BJ (cell line): ENCODE results near the gene MRAS. TPM values are rescaled to one million over a fixed set of nuclear protein-coding genes. Genes with fewer than 3 reads are reported as not detected.

ENCODE experiments used
- CTCF ChIA-PET: fragments of 350-600 bp; formaldehyde crosslinking; extraction: SDS; loops from one replicate; lab custom pipeline; 2021; ENCODE audit warnings: antibody characterized with exemption, inconsistent platforms; lab: Yijun Ruan, JAX
- POLR2A ChIA-PET: fragments of 300-600 bp; sonication (Branson Sonifier 250); formaldehyde crosslinking; extraction: SDS; loops from one replicate; lab custom pipeline; 2021; ENCODE audit warnings: antibody characterized with exemption; lab: Charles Lee
- DNase-seq: peaks from one replicate; pipeline ENCODE4 v3.0.0-alpha.2; 2011; ENCODE audit warnings: low read depth
- H3K27me3 ChIP-seq: 2 replicates; pipeline ENCODE4 v1.6.0; 2011; ENCODE audit warnings: low read length; ENCODE audit not compliant: control insufficient read depth, insufficient read depth
- H3K36me3 ChIP-seq: 2 replicates; pipeline ENCODE4 v1.5.1; 2011; ENCODE audit warnings: low read length; ENCODE audit not compliant: control insufficient read depth, insufficient read depth
- H3K4me3 ChIP-seq: 2 replicates; pipeline ENCODE4 v1.5.1; 2011; ENCODE audit warnings: low read depth, mild to moderate bottlenecking, control low read depth, low read length
- CTCF ChIP-seq: IDR thresholded peaks from 2 replicates; pipeline ENCODE4 v1.5.1; 2011; ENCODE audit warnings: low read depth, mild to moderate bottlenecking, control low read depth, inconsistent platforms, low read length, moderate library complexity; ENCODE audit not compliant: insufficient read depth
- polyA plus RNA-seq: library from polyadenylated mRNA; depleted of rRNA; stranded (reverse); fragments of >200 nt; gene quantifications from 2 replicates; pipeline ENCODE4 v1.2.3, GENCODE V29; 2011

Gene MRAS
- polyA plus RNA-seq, 1 experiment: 99.8 TPM

GRCh38 chr3:138381950-138382715 lies 33.8 kb downstream of the MRAS start:
- no peak overlapping the region for H3K4me3 ChIP-seq
- TF ChIP-seq CTCF: no peak
- H3K27me3 ChIP-seq: no peaks in the 10 kb centered on the region
- H3K36me3 ChIP-seq: peaks cover 3% of the 10 kb centered on the region; the same call in 1 of the 2 replicates
- ChIA-PET CTCF (interaction anchor here (0.7 to 0.8 kb wide), 2 partner anchors 29 to 77 kb away, joined by 4 to 5 read pairs; no protein-coding TSS in a partner anchor), POLR2A (no interaction called here)
- no peak for DNase-seq

- no peak for TF ChIP-seq CTCF
- H3K36me3 ChIP-seq: no peaks in the 10 kb centered on the region
- no peaks in the 10 kb centered on the region for H3K27me3 ChIP-seq
- ChIA-PET POLR2A (no interaction called here), CTCF (interaction anchor here (0.6 kb wide), 1 partner anchor 713 kb away, joined by 3 read pairs; no protein-coding TSS in a partner anchor)
- no peak overlapping the region for H3K4me3 ChIP-seq
- no peak for DNase-seq
These were observed 35.5 kb downstream of the MRAS start for GRCh38 chr3:138383715-138384465.

GRCh38 chr3:138384531-138384930 lies 36.2 kb downstream of the MRAS start:
- DNase-seq: no peak
- Histone ChIP-seq H3K36me3 (no peaks in the 10 kb centered on the region), H3K27me3 (no peaks in the 10 kb centered on the region), H3K4me3 (no peak overlapping the region)
- ChIA-PET CTCF (interaction anchor here (0.6 kb wide), 1 partner anchor 712 kb away, joined by 3 read pairs; no protein-coding TSS in a partner anchor), POLR2A (no interaction called here)
- no peak for TF ChIP-seq CTCF

- H3K4me3 ChIP-seq: no peak overlapping the region
- ChIA-PET CTCF (interaction anchor here (0.6 kb wide), 1 partner anchor 712 kb away, joined by 3 read pairs; no protein-coding TSS in a partner anchor), POLR2A (no interaction called here)
- DNase-seq: no peak
- H3K27me3 ChIP-seq: no peaks in the 10 kb centered on the region
- no peak for TF ChIP-seq CTCF
- no peaks in the 10 kb centered on the region for H3K36me3 ChIP-seq
These were observed 36.6 kb downstream of the MRAS start for GRCh38 chr3:138384976-138385375.

- POLR2A ChIA-PET: no interaction called here
- H3K36me3 ChIP-seq: no peaks in the 10 kb centered on the region; the same call in 1 of the 2 replicates
- no peak for TF ChIP-seq CTCF
- no peak for DNase-seq
- CTCF ChIA-PET: interaction anchor here (0.6 to 1.0 kb wide), 2 partner anchors 17 to 591 kb away, joined by 3 read pairs; no protein-coding TSS in a partner anchor
- H3K4me3 ChIP-seq: no peak overlapping the region
- H3K27me3 ChIP-seq: no peaks in the 10 kb centered on the region
These were observed 40.8 kb downstream of the MRAS start for GRCh38 chr3:138389144-138389601.
